ENCODE measurements around the gene WWTR1.

The WWTR1 gene

DNA sequence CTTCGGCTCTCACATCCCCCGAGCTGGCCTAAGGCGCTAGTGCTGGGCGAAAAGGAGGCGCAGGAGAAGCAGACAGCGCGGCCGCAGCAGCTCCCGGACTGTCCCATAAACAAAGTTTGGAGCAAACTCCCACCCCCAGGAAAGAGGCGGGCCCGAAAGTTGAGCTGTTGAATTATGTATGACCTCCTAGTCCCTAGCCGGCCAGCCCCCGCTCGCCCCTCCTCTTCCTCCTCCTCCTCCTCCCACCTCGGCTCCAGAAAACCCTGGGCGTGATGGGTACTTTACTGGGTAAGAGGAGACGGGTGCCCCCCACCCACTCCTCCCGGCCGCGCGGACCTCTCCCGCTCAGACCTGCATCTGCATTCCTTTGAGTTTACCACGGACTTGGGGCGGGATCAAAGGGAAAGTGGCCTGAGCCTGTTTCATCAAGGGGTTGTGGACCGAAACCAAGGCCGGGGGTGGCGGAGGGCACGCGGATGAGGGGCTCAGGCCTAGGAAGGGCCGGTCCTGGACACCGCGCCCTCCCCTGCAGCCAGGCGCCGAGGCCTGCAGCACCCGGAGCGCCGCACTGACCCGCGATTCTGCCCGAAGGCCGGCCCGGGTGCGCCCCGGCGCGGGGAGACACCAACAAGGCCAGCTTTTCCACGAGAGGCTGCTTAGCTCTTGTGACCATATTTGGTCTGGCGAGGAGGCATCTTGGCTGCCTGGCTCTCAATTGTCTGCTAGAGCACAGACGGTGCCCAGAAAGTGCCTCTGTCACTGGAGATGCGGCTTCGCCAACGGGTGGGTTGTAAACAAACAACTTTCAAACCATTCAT lies at the start of gene WWTR1:
Gene WWTR1, minus strand, starts transcription at position 100 of the 818 bp plus-strand sequence. CDS start 719 bp downstream, outside the sequence.
- DNase-seq (ENCODE audit: low read depth, low spot score) = peak; percentile 96

GRCh38 chr3:149706905-149707304 lies 49.1 kb upstream of the WWTR1 start:
- DNase-seq (ENCODE audit: low read depth, low spot score) = no peak

- no peak for DNase-seq (ENCODE audit: low read depth, low spot score)
Observed at GRCh38 chr3:149705416-149705815, 47.6 kb upstream of the WWTR1 start.

DNA sequence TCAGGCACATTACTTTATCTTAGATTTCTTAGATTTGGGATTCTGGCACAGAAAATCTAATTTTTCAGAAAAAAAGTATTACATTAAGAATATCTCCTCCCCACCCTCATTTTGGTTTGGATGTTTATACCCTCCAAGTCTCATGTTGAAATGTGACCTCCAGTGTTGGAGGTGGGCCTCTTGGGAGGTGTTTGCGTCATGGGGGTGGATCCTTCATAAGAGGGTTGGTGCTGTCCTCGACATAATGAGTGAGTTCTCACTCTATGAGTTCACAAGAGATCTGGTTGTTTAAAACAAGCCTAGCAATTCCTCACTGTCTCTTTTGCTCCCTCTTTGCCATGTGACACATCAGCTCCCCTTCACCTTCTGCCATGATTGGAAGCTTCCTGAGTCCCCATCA lies 45.6 kb upstream of the WWTR1 start:
- DNase-seq (ENCODE audit: low read depth, low spot score) = no peak

DNA sequence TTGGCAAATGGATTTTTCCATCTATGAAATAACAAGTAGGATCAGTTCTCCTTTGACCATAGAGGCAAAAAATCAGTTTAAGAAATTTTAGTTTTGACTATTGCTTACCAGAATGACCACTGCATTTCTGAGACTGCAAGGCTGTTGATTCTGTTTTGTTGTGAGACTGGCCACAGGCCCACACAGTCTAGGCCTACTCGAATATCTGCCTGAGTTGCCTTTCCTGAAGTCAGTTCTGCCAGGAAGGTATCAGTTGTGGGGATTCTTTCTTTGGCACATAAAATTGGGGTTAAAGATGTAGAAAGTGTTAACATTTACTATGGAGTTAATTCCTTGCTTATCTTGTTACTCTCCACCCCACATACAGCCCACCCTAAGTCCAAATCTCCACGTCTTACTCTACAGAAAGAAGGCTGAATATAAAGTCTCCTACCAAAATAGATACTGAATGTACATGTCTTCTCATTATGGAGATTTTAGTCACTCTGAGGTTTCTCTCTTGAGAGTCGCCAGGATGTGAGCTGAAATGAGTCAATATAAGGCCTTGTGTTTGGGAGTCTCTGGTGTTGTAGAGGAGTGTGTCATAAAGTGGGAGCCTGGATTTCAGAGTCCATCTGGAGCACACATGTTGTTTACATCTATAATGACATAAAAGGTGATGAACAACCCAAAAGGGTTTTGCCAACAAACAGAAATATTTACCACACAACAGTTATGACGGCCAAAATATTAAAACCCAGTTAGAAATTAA lies 45.0 kb upstream of the WWTR1 start:
- no peak for DNase-seq (ENCODE audit: low read depth, low spot score)

DNA sequence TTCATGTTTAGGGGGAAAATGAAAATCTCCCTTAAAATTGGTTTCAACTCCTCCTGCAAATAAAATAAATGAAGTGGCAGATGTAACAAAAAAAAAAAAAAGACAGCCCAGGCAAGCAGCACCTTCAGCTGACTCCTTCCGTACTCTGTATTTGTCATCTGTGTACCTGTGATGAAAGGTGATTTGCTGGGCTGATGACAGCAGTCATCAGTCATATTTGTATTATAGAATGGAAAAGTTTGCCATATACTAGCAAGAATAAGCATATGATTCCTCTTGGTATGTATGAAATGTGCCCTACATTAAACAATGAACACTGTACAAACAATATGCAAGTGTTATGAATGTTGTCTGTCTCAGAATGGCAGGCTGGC lies 44.1 kb upstream of the WWTR1 start:
- DNase-seq (ENCODE audit: low read depth, low spot score) = no peak

GRCh38 chr3:149701206-149701976 lies 43.6 kb upstream of the WWTR1 start:
- DNase-seq (ENCODE audit: low read depth, low spot score) = no peak

DNA sequence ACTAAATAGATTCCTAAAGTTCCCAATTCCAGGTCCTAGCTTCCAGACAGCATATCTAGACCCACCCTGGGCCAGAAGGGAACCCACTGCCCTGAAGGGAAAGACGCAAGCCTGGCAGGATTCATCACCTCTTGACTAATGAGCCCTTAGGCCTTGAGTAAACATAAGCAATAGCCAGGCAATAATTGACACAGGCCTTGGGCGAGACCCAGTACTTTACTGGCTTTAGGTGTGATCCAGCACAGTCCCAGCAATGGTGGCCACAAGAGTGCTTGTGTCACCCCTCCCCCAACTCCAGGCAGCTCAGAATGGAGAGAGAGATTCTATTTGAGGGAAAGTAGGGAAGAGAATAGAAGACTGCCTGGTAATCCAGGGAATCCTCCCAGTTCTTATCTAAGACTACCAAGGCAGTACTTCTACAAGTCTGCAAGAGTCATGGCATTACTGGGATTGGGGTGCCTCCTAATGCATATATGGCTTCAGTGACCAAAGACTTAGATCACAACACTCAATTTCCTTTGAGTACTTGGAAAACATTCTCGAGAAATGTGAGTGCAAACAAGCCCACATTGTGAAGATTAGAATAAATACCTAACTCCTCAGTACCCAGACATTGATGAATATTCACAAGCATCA lies 30.4 kb upstream of the WWTR1 start:
- peak; percentile 39 for DNase-seq (ENCODE audit: low read depth, low spot score)

DNA sequence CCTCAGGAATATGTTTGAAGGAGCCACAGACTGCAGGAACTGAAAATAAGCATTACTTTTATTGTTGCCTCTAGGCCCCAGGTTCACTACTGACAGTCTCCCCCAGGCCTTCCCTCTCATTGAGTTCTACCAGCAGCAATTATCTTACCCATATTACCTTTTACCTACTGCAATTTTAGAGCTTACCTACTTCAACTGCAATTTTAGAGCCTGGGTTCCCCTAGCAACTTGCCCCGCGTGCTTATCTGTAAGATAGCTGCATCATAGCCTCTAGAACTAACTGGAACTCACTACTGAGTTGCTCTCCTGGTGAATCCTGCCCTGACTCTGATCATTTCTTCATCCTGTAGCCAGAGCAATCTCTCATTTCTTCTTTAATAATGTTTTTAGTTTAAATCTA lies 29.2 kb upstream of the WWTR1 start:
- no peak for DNase-seq (ENCODE audit: low read depth, low spot score)

DNA sequence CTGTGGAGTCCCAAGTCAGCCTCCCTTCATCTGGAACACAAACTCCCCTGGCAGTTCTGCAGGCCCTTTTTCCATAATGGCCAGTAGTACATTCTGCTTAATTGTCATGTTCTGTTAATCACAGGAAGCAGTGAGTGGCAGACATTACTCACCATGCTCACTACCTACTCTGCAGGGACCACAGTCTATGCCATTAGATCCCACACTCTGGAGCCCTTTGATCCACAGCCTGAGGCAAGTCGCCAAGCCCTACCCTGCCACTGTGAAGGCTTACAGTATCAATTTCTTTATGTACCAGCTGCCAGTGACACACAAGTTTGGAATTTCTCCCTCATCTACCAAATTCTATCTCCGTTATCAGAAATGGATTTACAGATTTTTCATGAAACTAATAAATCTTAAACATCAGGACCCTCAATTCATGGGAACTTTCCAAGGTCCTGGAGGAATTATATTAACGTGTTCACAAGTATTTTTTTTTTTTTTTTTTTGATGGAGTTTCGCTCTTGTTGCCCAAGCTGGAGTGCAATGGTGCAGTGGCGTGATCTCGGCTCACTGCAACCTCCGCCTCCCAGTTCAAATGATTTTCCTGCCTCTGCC lies 20.6 kb upstream of the WWTR1 start:
- peak; percentile 91 for DNase-seq (ENCODE audit: low read depth, low spot score)

DNA sequence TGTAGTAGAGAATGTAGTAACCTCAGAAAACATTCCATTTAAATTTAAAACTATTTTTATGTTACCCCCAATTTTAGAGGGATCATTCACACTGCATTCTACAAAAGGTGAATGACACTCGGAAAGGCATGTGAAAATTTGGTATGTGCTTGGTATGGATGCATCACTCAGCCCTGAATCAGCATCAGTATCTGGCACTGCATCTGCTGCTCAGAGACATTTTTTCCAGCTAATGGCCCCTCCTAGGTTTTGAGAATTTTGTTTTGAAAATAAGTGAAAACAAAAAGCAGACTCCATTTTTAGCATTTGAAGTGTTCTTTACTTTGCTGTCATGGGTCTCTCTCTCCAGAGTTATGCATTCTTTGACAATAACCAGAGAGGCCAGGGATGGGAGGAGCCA lies 15.6 kb upstream of the WWTR1 start:
- no peak for DNase-seq (ENCODE audit: low read depth, low spot score)

- DNase-seq (ENCODE audit: low read depth, low spot score) = peak; percentile 69
Observed at GRCh38 chr3:149670742-149671492, 13.1 kb upstream of the WWTR1 start.

DNA sequence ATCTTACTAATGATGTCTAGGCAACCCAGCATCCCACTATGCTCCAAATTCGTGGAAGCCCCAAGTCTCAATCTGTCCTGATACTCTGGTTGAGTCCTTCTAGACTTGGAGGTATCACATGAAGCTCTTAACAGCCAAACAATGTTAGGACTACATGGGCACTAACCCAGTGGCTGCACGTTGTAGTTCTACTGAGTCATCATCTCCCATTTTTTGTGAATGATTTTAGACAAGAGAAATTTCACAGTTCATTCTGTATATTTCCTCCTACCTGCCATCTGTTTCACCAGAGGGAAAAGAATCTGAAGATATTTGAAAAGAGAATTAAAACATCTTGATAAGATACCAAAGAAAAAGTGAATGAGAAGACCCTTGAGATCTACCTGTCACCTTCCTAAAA lies 9.8 kb upstream of the WWTR1 start:
- DNase-seq (ENCODE audit: low read depth, low spot score) = no peak

DNA sequence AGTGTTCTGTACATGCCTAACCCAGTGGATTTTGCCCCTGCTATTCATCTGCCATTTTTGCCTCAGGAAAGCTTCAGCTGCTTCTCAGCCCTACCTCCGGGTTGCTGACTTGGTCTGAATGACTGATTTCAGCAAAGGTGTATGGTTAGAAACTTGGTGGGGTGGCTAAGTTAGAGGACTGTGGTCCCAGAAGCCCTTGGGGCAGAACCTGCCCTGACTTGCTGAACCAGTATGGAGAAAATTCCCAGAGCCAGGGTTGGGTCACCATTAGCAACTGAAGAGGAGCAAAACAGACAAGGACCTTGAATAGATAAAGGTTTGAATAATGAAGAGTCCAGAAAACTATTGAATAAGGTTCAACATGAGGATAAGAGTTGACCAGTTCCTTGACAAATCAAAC lies 6.1 kb upstream of the WWTR1 start:
- DNase-seq (ENCODE audit: low read depth, low spot score) = peak; percentile 93

DNA sequence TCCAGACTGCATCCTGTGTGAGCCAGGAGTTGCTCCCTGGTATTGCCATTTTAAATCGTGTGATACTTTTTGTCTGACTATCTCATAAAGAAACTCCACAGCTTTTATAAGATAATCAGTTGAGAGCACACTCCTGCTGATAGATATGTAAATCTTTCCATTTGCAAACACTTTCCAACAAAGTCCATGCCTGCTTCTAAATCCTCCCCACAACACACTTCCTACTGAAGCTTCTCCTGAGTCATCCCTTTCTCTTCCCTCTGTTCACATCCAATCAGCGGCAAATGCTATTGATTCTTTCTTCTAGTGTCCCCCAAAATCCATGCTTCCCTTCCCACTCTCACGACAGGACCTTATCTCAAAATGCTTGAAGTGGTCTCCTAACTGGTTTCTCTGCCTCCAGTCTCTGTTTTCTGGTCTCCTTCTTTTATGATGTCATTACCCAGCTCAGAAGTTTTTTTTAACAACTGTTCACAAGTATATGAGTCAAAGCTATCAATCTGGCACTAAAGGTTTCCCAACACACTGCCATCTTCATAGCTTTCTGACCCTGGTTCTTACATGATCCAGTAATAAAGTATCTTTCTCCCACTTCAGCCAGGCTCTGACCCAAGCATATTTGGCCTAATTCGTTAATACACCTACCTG lies 4.5 kb upstream of the WWTR1 start:
- peak; percentile 33 for DNase-seq (ENCODE audit: low read depth, low spot score)

GRCh38 chr3:149660462-149660861 lies 2.6 kb upstream of the WWTR1 start:
- DNase-seq (ENCODE audit: low read depth, low spot score) = no peak

DNA sequence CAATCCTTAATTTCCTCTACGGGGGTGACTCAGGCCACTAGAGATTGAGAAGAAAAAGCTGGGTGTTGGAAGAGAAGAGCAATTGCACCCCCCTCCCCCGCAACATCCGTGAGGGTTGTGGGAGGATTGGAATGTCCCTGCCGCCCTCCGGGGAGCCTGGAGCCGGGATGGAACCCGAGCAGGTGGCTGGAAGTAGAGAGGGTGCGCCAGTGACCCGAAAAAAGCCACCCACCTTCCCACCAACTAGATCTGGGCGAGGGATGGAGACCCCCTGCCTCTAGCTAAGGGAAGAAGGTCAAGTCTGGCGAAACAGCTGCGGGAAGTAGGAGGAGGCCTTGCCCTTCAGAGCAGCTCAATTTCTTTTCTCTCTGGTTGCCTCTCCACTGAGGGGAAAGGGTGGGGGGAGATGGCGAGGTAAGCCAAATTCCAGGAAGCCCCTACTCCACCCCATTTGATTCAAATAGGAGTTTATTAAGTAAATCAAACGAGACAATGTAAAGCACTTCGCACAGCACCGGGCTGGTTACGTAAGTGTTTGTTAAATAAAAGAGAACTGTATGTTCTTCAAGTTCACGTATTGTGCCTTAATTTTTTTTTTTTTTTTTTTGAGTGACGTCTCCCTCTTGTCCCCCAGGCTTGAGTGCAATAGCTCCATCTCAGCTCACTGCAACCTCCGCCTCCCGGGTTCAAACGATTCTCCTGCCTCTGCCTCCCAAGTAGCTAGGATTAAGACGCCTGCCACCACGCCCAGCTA lies 1.1 kb upstream of the WWTR1 start:
- DNase-seq (ENCODE audit: low read depth, low spot score) = peak; percentile 79

- DNase-seq (ENCODE audit: low read depth, low spot score) = no peak
Observed at GRCh38 chr3:149657321-149657925, 402 bp downstream of the WWTR1 start.

All from ELF-1 (cell line).